K562 (cell line): ENCODE results near the gene INHBC.

Experiments used
- ATF2 ChIP-seq: sonication (generic); formaldehyde crosslinking; IDR thresholded peaks from 2 replicates; pipeline ENCODE4 v1.8.1; 2022; ENCODE audit warnings: missing genetic modification reagents
- BHLHE40 ChIP-seq: IDR thresholded peaks from 2 replicates; pipeline ENCODE4 v1.6.1; 2011; ENCODE audit warnings: low read length, improper control_type of control experiment
- CTCF ChIP-seq, 3 experiments: IDR thresholded peaks in 2 of 3; conservative IDR thresholded peaks in 1 of 3; 2 replicates each; pipeline ENCODE4 v1.5.1; 2011 to 2012; ENCODE audit warnings: low read length in 3 of 3, mild to moderate bottlenecking in 3 of 3, control low read depth in 2 of 3, improper control_type of control experiment in 1 of 3, inconsistent platforms in 1 of 3, low read depth in 1 of 3, mixed read lengths in 1 of 3, moderate library complexity in 1 of 3; ENCODE audit not compliant: insufficient read depth in 2 of 3
- NFE2L1 ChIP-seq: fragments of 450-650 bp; IDR thresholded peaks from 2 replicates; pipeline ENCODE4 v1.6.1; 2016; ENCODE audit warnings: missing genetic modification characterization, low read depth, mild to moderate bottlenecking, missing compliant biosample characterization, moderate library complexity, borderline replicate concordance
- SRSF3 ChIP-seq: fragments of 200-400 bp; formaldehyde crosslinking; IDR thresholded peaks from 2 replicates; pipeline ENCODE4 v1.6.1; 2016; ENCODE audit warnings: mild to moderate bottlenecking, low read length, moderate library complexity; ENCODE audit not compliant: insufficient read depth
- TCF7 ChIP-seq: sonication (generic); IDR thresholded peaks from 2 replicates; pipeline ENCODE4 v1.6.1; 2016; ENCODE audit warnings: antibody characterized with exemption, borderline replicate concordance

- no peak for TF ChIP-seq NFE2L1 (tag)
- no peak for TF ChIP-seq TCF7
- no peak for TF ChIP-seq BHLHE40
- TF ChIP-seq ATF2 (CRISPR knock-in tag): no peak
- TF ChIP-seq CTCF (IDR thresholded peaks at IDR 0.05 in 2 of 3, conservative IDR thresholded peaks at IDR 0.05 in 1 of 3; ENCODE audit: insufficient read depth in 2 of 3, low read depth in 1 of 3, low read length in 3 of 3): no peak
- no peak for TF ChIP-seq SRSF3
Measured at GRCh38 chr12:57470286-57470969, 35.8 kb downstream of the INHBC start.
